Jurkat, Clone E6-1 (cell line): ENCODE results near the gene ITSN2.
"Not testable (repeated sequence)": the region's sequence is repeated elsewhere in the genome, so short reads cannot be mapped to it uniquely, and the experiment has no call there.

Experiments used
- DNase-seq: peaks from one replicate; pipeline ENCODE4 v3.0.0-alpha.2; 2011; ENCODE audit warnings: low read depth, low spot score
- H3K4me3 ChIP-seq: 2 replicates; pipeline ENCODE4 v1.5.1; 2011; ENCODE audit warnings: mild to moderate bottlenecking, low read length, control low read depth, moderate library complexity

Gene ITSN2

DNA sequence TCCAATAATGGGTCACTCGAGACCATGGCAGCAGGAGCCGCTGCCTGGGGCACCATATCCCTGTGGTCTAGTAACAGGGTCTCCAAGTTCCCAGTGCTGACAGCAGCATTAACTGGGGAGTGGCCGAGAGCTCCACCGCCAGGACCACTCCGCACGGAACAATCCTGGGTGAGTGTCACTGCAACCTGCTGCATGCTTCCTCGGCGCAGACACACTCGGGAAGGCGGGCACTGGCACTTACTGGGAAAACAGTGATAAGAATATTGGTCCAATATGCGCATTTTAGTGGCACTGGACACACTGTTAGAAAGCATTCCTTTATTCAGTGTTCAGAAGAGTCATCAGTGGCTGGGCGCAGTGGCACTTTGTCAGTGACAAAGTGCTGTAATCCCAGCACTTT is 155.8 kb downstream of the ITSN2 start:
- no peak overlapping the region for H3K4me3 ChIP-seq
- DNase-seq: no peak

DNA sequence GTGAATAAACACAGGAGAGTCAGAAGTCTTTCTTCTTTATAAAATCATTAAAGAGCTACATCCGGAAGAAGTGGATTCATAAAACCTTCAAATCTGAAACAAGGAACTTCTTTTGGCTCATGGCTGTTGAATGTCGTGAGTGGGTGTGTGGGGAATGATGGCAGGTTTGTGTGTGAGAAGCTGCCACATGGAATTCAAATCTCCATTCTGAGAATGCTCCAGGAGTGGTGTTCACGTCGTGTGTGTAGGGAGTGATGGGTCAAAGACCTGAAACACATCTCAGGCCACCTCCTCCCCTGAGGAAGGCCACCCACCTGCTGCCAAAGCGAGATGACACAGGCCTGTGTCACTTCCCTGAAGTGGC is 156.6 kb downstream of the ITSN2 start:
- H3K4me3 ChIP-seq: no peak overlapping the region
- no peak for DNase-seq

DNA sequence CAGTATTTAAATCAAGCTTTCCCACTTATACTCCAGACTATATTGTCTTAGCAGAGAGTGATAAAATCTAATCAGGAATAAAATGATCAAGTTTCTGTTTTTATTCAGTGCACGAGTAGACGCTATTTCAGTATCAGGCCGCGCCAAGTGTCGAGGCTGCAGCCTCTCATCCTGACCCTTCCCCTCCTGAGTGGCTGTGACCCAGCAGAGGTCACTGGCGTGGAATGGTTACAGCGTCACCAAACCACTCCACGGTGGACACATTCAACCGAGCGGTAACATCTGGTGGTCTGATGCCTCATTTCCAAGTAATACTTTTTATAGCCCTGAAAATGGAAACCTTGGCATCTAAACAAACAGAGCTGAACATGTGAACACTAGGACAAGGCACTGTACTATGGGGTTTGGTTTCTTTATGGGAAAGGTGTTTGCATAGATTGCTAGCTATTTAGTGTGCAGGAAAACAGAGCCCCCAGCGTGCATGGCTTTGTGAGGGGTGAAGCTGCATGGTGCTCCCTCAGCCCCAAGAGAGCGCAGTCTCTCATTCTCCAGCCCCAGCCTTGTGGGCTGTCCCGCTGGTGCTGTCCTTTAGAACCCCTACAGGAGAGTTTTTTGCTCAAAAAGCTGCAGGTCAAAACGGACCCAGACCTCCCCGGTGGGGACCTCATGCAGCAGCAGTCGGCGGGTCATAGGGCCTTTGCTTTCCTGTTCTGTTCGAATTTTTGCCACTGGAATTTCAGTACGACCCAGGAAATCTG is 157.1 kb downstream of the ITSN2 start:
- DNase-seq: no peak

GRCh38 chr2:24200799-24201198 is 159.5 kb downstream of the ITSN2 start:
- no peak for DNase-seq
- H3K4me3 ChIP-seq: no peak overlapping the region

More for the DNA sequence above, 157.1 kb downstream of the ITSN2 start:
- no peak overlapping the region for H3K4me3 ChIP-seq

DNA sequence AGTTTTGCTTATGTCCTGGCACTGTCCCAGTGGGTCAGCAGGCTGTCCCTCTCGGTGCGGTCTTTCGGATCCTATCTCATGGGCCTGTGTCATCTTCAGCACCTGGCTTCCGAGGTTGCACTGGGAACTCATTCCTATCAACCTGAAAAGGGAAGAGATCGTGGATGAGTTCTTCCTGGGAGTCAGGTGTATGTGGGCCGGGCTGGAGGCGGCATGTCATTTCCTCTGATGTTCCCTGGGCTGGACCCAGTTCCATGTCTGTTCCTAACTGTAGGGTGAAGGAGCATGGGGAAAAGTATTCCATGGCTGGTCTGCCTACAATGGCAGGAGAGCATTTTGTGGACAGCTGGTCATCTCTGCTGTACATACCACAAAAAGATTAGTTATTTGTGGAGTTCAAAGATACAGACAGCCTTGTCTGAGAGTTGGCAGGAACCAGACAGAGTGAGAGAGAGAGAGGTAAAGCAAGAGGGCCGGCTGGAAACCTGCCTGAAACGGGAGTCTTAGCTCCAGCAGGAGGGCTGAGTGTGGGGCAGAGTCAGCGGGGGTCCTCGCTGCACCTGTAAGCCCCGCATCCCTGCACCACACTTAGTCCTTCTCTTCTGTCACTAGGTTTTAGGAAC is 160.3 kb downstream of the ITSN2 start:
- H3K4me3 ChIP-seq: no peak overlapping the region
- DNase-seq: no peak

DNA sequence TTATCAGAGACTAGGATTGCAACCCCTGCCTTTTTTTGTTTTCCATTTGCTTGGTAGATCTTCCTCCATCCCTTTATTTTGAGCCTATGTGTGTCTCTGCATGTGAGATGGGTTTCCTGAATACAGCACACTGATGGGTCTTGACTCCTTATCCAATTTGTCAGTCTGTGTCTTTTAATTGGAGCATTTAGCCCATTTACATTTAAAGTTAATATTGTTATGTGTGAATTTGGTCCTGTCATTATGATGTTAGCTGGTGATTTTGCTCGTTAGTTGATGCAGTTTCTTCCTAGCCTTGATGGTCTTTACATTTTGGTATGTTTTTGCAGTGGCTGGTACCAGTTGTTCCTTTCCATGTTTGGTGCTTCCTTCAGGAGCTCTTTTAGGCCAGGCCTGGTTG is 163.1 kb downstream of the ITSN2 start:
- not testable (repeated sequence) for DNase-seq, H3K4me3 ChIP-seq

DNA sequence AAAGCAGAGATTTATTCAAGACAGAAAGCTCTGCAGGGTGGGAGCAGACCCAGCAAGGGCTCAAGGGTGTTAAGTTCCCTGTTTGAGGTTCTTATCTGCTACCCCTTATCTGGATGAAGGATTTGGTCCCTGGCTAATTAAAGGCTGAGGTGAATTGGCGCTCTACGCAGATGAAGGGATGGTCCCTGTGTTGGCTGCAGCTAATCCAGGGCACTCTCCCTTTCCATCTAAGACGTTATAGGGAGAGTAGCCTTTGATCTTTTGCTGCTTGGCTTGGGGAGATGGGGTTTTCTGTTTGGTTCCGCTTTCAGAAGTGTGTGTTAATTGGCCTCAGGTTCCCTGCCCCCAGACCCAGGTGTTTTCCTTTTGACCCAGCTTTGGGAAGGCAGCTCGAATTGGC is 168.5 kb downstream of the ITSN2 start:
- DNase-seq: no peak
- no peak overlapping the region for H3K4me3 ChIP-seq

DNA sequence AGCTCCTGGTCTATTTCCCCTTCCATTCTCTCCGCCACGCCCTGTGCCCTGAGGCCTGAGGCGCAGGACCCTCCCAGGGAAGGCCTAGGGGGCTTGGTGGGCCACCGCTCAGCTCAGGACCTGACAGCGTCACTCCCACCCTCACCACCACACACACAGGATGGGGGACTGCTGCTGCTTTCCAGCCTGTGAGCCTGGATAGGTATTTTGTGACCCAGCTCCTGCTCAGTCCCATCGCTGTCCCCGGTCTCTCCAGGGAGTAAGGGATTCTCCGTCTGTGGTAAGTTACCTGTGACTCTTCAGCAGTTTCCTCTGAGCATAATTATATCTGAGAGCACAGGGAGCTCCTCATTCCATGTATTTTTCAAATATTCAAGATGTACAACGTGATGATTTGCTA is 169.2 kb downstream of the ITSN2 start:
- no peak for DNase-seq
- no peak overlapping the region for H3K4me3 ChIP-seq

- no peak for DNase-seq
- H3K4me3 ChIP-seq: no peak overlapping the region
These were observed 169.8 kb downstream of the ITSN2 start for GRCh38 chr2:24190503-24190902.

GRCh38 chr2:24189551-24189950 is 170.8 kb downstream of the ITSN2 start:
- no peak for DNase-seq
- H3K4me3 ChIP-seq: no peak overlapping the region

- H3K4me3 ChIP-seq: no peak overlapping the region
- DNase-seq: no peak
These were observed 176.8 kb downstream of the ITSN2 start for GRCh38 chr2:24183366-24184069.

- H3K4me3 ChIP-seq: no peak overlapping the region
- DNase-seq: no peak
These were observed 177.8 kb downstream of the ITSN2 start for GRCh38 chr2:24182507-24182906.

GRCh38 chr2:24181849-24182248 is 178.5 kb downstream of the ITSN2 start:
- DNase-seq: no peak

DNA sequence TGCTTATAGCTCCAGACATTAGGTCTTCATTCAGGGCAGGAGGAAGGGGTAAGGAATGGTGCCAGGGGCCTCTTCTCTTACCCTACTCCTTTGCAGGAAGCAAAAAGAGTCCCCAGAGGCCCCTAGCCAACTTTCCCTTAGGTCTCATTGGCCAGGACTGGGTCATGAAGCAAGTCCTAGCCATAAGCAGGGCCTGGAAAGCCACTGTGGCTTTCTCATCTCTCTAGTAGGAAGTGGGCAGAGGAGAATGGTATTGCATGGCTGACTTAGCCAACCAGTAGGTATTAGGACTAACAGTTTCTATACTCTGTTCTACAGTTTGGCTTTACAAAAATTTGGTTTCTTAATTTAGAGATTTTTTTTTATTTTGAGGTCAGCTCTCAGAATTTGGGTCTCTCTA is 180.7 kb downstream of the ITSN2 start:
- H3K4me3 ChIP-seq: no peak overlapping the region
- DNase-seq: peak; percentile 20

More at GRCh38 chr2:24181849-24182248, 178.5 kb downstream of the ITSN2 start:
- no peak overlapping the region for H3K4me3 ChIP-seq

- no peak for DNase-seq
These were observed 184.0 kb downstream of the ITSN2 start for GRCh38 chr2:24176326-24176725.

GRCh38 chr2:24175631-24176187 is 184.6 kb downstream of the ITSN2 start:
- H3K4me3 ChIP-seq: no peak overlapping the region
- no peak for DNase-seq

More at GRCh38 chr2:24176326-24176725, 184.0 kb downstream of the ITSN2 start:
- no peak overlapping the region for H3K4me3 ChIP-seq

GRCh38 chr2:24174851-24175277 is 185.5 kb downstream of the ITSN2 start, which contains the start of gene FAM228A:
TSS of gene FAM228A (plus strand) at chr2:24175053. CDS start at chr2:24175481, 428 bp downstream.
- H3K4me3 ChIP-seq: no peak within 1 kb of the TSS
- DNase-seq: no peak

DNA sequence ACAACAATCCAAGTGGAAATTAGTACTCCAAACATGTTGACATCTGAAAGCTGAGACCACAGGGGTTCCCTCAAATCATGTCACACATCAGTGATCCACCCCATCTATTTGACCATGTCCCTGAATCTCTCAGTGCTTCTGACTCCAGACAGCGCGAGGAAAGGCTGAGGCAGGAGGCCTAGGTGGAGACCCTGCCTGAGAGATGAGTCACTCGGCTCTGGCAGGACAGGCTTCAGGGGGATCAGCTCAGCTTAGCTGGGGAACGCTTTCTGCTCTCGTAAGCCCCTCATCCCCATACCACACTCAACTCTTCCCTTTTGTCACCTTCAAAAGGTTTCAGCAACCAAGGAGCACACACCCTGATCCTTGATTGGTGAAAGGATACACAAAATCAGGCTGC is 191.3 kb downstream of the ITSN2 start:
- H3K4me3 ChIP-seq: no peak overlapping the region
- no peak for DNase-seq

DNA sequence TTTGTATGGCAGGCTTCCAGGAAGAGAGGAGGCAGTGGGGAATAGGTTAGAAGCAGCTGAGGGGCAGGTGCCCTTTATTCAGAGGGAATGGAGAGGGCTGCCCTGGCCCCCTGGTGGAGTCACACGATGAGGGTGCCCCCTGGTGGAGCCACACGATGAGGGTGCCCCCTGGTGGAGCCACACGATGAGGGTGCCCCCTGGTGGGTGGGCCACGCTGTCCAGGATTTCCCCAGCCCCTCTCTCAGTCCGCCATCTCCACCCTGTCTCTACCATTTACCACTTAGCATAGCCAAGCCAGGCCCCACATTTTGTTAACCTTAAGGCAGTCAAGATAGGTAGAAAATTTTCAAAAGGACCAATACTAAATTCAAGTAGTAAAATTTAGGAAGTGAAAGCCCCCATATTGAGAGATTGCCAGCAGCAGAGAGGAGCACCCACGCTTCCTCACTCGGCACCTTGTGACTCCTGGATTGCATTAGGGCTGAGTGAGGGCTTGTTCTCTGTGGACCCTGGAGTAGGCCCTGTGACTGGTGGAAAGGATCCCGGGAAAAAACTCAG is 195.8 kb downstream of the ITSN2 start:
- no peak overlapping the region for H3K4me3 ChIP-seq
- peak; percentile 30 for DNase-seq

DNA sequence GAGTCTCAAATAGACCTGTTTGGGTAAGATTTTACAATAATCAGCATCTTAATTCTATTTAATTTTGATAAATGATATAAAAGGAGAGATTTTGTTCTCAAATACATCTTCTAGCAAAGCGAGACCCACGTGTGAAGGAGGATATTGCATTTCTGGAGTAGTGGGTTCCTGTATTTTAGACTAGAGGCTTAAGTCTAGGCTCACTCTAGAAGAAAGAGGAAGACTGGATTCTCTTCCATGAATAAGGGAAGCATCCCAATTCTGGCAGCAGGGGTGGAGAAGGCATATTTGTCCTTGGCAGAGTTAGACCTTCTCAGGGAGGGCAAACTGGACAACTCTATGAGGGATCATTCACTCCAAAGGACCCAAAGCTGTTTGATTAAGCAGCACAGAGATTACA is 196.7 kb downstream of the ITSN2 start:
- DNase-seq: no peak
- no peak overlapping the region for H3K4me3 ChIP-seq
